ENCODE data around the gene SETDB2.

The SETDB2 gene

GRCh38 chr13:49429121-49429520 lies 15.0 kb upstream of the SETDB2 start:
- DNase-seq: no peak

GRCh38 chr13:49435992-49436391 lies 8.1 kb upstream of the SETDB2 start:
- DNase-seq: no peak

- no peak for DNase-seq
These were observed 7.2 kb upstream of the SETDB2 start for GRCh38 chr13:49436890-49437289.

GRCh38 chr13:49437705-49438104 lies 6.4 kb upstream of the SETDB2 start:
- DNase-seq: no peak

- no peak for DNase-seq
These were observed 4.5 kb upstream of the SETDB2 start for GRCh38 chr13:49439609-49440008.

GRCh38 chr13:49441312-49441711 lies 2.8 kb upstream of the SETDB2 start:
- DNase-seq: no peak

GRCh38 chr13:49441846-49442245 lies 2.2 kb upstream of the SETDB2 start:
- no peak for DNase-seq

- DNase-seq: no peak
These were observed 744 bp upstream of the SETDB2 start for GRCh38 chr13:49443357-49443703.

- no peak for DNase-seq
These were observed 686 bp downstream of the SETDB2 start for GRCh38 chr13:49444524-49445395.

- DNase-seq: no peak
These were observed 2.4 kb downstream of the SETDB2 start for GRCh38 chr13:49446473-49446872.

GRCh38 chr13:49448753-49449152 lies 4.7 kb downstream of the SETDB2 start:
- DNase-seq: no peak

GRCh38 chr13:49450105-49450819 lies 6.2 kb downstream of the SETDB2 start:
- DNase-seq: no peak

GRCh38 chr13:49452725-49453457 lies 8.8 kb downstream of the SETDB2 start:
- no peak for DNase-seq

- no peak for DNase-seq
These were observed 9.4 kb downstream of the SETDB2 start for GRCh38 chr13:49453465-49453864.

- DNase-seq: no peak
These were observed 10.4 kb downstream of the SETDB2 start for GRCh38 chr13:49454388-49455006.

- no peak for DNase-seq
These were observed 10.9 kb downstream of the SETDB2 start for GRCh38 chr13:49455007-49455398.

GRCh38 chr13:49456156-49456555 lies 12.1 kb downstream of the SETDB2 start:
- no peak for DNase-seq

- no peak for DNase-seq
These were observed 13.1 kb downstream of the SETDB2 start for GRCh38 chr13:49457221-49457620.

- no peak for DNase-seq
These were observed 15.5 kb downstream of the SETDB2 start for GRCh38 chr13:49459580-49459979.

GRCh38 chr13:49464085-49464484 lies 20.0 kb downstream of the SETDB2 start:
- DNase-seq: no peak

- no peak for DNase-seq
These were observed 20.7 kb downstream of the SETDB2 start for GRCh38 chr13:49464621-49465325.

GRCh38 chr13:49466292-49466838 lies 22.3 kb downstream of the SETDB2 start:
- no peak for DNase-seq
